SK-MEL-5 (cell line): ENCODE measurements around the gene SRPK2. TPM values are rescaled to one million over a fixed set of nuclear protein-coding genes. Genes with fewer than 3 reads are reported as not detected.
"Not testable (repeated sequence)": the region's sequence is repeated elsewhere in the genome, so short reads cannot be mapped to it uniquely, and the experiment has no call there.

ENCODE experiments used
- DNase-seq: peaks from one replicate; pipeline ENCODE4 v3.0.0-alpha.2; 2016; ENCODE audit warnings: low read depth, low spot score
- in situ Hi-C: cut with HindIII; loops from 2 replicates; pipeline ENCODE4 v1.10.0; 2016; ENCODE audit warnings: low sequenced_read_pairs, high pct_unique_total_duplicates, low pct_unique_long_range_greater_than_20kb
- total RNA-seq: library from RNA; depleted of rRNA; stranded (reverse); fragments of >200 nt; shearing (Covaris generic); gene quantifications from 2 replicates; pipeline ENCODE4 v1.2.3, GENCODE V29; 2014

The SRPK2 gene
- total RNA-seq, 1 experiment from 2014 or later = 59.8 TPM

DNA sequence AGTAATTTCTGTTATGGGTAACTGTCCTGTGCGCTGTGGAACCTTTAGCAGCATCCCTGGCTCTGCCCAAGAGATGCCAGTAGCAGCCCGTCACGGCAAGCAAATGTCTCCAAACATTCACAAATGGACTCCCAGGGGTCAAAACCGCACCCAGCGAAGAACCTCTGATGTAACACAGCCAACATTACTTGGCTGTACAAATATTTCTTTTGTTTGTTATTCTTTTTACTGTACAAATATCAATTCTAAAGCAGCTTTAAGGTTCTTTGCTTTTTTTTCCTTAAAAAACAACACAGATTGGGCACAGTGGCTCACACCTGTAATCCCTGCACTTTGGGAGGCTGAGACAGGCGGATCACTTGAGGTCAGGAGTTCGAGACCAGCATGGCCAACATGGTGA, 192.2 kb downstream of the SRPK2 start:
- in situ Hi-C loops = no loop called here
- DNase-seq = no peak

DNA sequence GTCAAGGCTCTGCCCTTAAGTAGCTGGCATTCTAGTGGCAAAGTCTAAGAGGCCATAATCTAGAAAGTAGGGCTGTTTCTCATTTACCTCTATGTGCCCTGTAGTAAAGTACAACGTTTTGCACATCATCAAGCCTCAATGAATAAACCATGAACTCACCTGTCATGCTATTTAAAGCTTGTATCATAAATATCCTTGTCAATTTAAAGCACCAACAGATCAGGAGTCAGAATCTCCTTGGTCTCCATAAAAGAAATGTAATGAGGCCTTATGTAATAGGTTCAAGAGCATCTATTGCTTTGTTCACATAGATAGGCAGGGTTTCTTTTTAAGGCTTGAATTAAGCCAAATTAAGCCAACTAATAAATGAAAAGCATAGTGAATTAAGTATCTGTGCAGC, 192.8 kb downstream of the SRPK2 start:
- no peak for DNase-seq
- in situ Hi-C loops = no loop called here

DNA sequence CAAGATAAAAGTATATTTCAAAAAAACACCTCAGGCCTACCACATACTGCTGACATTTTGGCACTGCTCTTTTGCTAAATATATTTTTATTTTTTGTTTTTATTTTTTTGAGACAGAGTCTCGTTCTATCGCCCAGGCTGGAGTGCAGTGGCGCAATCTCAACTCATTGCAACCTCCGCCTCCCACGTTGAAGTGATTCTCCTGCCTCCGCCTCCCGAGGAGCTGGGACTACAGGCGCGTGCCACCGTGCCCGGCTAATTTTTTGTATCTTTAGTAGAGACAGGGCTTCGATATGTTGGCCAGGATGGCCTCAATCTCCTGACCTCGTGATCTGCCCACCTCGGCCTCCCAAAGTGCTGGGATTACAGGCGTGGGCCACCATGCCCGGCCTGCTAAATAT, 193.8 kb downstream of the SRPK2 start:
- DNase-seq, in situ Hi-C loops: not testable (repeated sequence)

DNA sequence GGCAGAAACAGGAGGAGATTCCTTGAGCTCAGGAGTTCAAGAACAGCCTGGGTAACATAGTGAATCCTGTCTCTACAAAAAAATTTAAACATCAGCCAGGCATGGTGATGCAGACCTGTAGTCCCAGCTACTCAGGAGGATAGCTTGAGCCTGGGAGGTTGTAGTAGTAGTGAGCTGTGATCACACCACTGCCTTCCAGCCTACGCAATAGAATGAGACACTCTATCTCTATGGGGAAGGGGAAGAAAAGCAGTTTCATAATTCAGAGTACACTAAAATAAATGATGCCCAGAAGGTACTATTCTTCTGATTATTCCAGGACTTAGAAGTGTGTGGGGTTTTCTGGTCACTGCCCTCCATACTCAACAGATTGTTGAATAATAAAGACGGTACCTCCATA, 197.4 kb downstream of the SRPK2 start:
- in situ Hi-C loops = no loop called here
- DNase-seq = no peak

DNA sequence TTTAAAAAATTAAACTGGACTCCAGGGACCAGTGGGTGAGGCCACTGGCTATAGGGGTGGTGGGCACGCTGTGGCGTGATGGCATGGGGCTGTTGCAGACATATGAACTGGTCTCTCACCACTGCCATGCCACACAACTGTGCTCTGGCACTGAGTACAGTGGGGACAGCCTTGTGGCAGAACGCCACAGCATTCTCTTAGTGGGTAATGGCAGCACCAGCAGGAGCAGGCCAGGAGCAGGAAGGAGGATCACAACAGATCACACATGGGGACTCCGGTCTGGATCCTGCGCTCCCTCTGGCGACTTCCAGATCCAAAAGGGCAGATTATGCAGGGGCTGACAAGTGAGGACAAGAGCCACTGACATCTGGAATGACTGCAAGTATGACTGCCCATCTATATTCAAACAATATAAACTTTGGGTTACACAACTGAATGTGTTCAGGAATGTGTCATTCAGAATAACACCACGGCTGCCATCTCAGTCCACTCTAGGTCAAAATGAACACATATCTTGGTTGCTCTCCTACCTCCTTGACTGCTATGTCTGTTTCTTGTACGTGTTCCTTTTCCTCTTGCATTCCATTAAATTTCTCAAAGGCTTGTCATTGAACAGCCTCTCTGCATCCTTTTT, 198.7 kb downstream of the SRPK2 start:
- in situ Hi-C loops = no loop called here
- no peak for DNase-seq

DNA sequence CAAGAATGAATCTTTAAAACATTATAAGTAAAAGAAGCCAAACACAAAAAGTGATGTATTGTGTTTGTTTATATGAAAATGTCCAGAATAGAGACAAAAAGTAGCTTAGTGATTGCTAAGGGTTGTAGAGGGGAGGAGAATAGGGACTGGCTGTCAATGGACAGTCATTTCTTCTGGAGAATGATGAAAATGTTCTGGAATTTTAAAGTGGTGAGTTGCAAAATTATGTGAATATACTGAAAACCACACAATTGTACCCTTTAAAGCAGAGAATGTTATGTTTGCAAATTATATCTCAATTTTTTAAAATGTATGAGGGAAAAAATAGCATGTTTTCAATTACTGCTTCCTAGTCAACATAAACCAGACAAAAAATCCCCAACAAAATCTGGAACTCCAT, 200.5 kb downstream of the SRPK2 start:
- in situ Hi-C loops = no loop called here
- no peak for DNase-seq

DNA sequence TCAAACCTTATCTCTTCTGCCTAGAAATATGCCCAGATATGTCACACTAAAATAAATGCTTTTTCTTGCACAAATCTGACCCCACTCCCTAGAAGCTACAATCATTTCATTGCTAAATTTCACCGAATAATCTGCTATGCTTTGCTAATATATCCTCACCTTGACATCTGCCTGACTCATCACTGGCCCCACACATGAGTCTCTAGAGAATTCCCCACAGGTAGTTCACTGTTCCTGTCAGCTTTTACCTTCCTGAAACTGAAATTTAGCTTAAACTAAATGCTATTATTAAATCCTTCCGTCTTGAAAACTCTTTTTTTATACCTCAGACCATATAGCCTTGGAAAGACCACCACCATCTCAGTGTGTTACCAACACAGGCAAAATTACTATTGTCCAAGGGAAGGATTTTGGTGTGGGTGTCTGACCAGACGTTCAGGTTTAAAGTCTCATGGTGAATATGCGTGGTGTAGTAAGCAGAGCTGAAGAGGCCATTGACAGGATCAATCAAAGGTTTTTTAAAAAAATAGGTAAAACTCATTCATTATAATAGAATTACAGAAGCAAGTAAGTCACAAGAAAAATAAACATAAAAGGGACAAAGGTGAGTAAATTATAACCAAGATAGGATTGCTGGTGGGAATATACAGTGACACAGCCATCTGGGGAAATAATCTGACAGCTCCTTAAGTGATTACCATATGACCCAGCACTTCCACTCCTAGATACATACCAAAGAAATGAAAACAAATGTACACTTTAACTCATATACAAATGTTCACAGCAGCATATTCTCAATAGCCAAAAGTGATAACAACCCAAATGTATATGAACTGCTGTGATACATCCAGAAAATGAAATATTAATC, 201.2 kb downstream of the SRPK2 start:
- no peak for DNase-seq
- in situ Hi-C loops = no loop called here

DNA sequence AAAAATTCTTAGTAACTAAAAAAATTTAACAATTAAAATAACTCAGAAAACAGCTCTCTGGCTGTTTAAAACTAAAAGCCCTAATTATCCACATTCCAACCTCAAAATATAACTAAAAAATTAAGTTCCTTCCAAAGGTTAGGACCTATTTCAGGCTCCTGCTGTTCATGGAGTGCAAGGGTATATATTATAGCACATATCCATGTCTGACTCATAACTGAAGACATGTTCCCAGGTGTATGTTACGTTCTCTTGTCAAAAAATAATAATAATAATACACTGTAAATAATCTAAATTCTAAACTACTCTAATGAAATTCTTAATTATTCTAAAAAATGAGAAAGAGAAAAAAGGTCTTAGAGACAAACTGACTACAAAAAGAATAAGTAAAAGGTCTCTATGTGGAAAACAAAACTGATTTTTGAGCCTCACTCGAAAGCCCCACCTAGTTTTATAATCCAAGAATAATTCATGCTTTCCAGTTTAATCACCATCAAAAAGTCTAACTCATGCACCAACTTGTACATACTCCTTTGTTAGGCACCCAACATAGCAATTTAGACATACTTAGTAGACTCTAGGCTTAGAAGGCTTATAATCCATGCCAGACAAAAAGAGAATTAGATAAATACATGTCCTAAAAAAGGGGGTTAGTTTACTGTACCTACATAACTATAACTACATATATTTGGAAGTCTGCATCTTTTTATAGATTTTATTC, 203.3 kb downstream of the SRPK2 start:
- no peak for DNase-seq
- in situ Hi-C loops = no loop called here

DNA sequence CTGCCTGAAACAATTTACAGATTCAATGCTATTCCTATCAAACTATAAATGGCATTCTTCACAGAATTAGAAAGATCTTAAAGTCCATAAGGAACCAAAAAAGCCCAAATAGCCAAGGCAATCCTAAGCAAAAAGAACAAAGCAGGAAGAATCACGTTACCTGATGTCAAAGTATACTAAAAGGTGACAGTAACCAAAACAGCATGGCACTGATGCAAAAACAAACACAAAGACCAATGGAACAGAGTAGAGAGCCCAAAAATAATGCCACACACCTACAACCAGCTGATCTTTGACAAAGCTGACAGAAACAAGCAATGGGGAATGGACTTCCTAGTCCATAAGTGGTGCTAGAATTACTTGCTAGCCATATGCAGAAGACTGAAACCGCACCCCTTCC, 208.7 kb downstream of the SRPK2 start:
- in situ Hi-C loops = no loop called here

DNA sequence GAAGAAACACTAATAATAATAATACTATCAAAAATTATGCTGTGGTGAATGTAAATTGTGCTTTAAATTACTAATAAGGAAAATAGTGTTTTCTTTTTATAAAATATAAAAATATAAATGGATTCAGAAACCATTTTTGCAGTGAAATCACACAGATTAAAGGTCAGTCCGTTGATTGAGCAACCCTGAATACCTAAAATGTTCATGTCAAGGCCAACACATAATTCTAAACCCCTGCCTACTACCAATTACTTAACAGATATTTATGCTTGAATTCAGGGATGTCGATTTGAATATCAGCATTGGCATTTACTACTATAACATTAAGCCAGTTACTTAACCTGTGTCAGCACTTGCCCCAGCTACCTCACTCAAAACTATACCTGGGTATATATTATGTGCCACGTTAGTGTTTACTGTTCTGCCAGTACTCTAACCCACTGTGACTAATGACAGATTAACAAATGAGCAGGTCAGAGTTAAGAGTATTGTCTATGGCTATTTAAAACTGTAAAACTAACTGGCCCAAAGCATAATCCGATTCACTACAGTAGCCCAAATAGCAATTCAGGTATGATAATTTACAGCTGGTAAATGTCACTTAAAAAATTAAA, 209.7 kb downstream of the SRPK2 start:
- no peak for DNase-seq
- in situ Hi-C loops = no loop called here

More for the DNA sequence above, 208.7 kb downstream of the SRPK2 start:
- no peak for DNase-seq

DNA sequence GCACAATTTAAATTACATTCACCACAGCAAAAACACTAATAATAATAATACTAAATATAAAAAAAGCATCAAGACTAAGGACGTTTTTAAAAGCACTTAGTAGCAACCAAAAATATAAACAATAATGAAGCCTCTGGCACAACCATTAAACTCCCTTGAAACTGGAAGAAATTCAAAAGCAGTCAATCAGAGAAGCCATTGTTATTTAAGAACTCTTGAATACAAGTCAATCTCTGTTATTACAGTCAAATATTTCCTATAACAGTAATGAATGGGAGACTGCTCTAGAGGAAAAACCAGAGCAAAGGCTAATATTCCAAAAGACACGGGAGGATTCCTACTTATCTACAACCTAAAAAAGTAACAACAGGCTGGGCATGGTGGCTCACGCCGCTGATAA, 210.5 kb downstream of the SRPK2 start:
- peak; percentile 89 for DNase-seq
- in situ Hi-C loops = no loop called here

DNA sequence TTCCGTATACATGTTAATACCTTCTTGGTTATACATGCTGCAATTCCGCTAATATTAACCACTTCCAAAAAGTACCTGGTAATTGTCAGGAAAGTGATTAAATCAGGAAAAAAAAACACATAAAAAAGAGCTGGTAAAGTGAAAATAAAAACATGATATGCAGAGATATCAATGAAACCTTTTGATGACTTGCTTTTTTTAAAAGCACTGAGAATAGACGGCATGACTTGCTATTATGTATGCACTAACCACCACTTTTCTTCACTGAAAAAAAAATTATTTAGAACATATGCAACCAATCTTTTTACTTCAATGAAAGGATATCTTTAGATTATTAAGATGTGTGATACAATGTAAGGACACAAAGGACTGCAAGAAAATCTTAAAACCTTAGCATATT, 211.7 kb downstream of the SRPK2 start:
- in situ Hi-C loops = no loop called here

DNA sequence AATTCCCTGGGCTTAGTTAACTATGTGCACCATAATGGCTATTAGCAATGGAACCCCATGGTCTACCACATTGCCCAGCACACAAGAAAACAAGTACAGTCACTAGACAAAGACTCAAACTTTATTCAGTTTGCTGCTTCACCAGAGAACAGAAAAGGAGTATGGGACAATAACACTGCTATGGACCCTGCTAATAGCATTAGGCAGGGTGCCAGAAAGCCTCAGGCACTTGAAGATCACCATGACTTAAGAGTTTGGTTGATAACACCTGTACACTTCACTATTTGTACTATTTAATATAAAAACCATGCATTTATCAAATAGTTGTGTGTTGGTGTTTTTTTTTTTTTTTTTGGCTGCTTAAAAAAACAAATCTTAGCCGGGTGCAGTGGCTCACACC, 215.1 kb downstream of the SRPK2 start:
- in situ Hi-C loops = no loop called here
- DNase-seq = peak; percentile 20

More for the DNA sequence above, 211.7 kb downstream of the SRPK2 start:
- DNase-seq = no peak

DNA sequence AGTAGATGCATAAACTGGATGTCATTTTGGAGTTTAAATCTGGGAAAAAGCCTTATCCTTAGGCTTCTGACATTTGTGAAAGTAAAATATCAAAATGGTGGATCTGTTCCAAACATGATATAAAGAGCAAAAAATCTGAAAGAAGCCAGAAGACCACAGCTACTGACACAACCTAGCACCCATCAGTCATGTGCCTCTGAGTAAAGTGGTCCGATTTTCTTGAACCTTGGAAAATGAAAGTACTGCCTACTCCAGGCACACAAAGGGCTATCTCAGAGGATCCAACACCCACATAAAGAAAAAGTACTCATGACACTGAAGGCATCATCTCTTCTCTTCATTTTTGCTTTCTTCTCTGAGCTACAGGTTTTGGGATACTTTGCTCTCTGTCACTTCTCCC, 224.0 kb downstream of the SRPK2 start:
- DNase-seq = peak; percentile 93
- in situ Hi-C loops = no loop called here

DNA sequence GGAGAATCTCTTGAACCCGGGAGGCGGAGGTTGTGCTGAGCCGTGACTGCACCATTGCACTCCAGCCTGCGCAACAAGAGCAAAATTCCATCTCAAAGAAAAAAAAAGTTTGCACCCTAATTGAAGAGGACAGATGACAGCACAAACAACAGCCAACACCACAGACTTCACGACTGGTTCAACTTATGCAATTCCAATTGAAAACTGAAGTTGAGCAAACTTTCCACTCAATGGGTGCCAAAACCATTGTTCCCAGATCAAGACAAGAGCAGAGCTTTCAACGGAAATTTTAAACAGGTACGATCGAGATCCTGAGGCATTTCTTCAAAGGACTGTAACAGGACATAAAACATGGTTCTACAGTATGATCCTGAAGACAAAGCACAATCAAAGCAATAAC, 225.0 kb downstream of the SRPK2 start:
- DNase-seq = peak; percentile 55
- in situ Hi-C loops = no loop called here

DNA sequence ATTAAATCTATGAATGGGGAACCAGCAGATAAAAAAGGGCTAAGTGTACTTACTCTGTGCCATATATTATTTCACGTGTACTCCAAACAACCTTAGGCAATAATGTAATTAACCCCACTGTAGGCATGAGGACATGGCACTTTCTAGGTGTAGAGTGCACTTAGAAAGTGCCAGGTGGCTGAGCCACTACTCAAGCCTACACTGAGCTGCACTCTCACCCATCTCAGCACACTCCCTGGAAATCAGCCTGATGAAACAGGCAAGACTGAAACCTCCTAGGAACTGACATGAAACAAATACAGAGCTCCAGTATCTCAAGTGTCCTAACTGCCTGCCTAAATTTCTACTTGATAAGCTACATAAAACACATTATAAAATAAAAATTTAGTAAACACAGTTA, 227.4 kb downstream of the SRPK2 start:
- no peak for DNase-seq
- in situ Hi-C loops = no loop called here

DNA sequence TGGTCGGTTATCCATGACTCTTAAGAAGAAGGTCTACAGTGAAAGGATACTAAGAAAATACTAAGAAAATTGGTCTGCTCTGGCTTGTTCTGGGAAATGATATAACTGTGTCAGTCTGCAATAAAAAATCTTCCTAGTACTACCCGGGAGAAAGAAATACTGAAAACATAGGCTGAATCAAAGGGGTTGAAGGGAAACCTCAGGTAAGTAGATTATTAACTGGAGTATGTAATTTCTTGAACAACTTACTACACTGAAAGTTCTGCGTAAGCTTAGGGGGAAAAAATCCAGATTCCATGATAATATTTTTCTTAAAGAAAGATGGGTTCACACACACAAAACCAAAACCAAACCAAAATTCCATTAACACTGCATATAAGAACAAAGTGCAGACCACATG, 231.4 kb downstream of the SRPK2 start:
- in situ Hi-C loops = no loop called here

DNA sequence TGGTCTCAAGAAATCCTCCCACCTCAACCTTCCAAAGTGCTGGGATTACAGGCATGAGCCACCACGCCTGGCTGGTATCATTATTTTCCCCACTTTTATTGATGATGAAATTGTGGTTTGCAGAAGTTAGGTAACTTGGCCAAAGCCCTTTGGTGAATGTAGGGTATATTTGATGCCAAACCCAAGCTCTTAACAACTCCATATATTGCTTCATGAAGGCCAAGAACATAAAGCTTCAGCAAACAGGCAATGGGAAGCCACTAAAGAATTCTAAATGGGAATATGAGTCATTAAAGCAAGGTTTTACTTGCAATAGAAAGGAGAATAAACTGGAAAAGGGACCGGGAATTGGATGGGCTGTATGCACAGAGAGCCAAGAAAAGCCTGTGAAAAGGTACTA, 232.0 kb downstream of the SRPK2 start:
- no peak for DNase-seq
- in situ Hi-C loops = no loop called here

More for the DNA sequence above, 231.4 kb downstream of the SRPK2 start:
- no peak for DNase-seq
